22Rv1 (cell line): ENCODE measurements around the gene IL1B.

Source experiments
- H3K27ac ChIP-seq: fragments of 450-650 bp; 2 replicates; pipeline ENCODE4 v1.5.1; 2017
- ZFX ChIP-seq: fragments of 450-650 bp; IDR thresholded peaks from 2 replicates; pipeline ENCODE4 v1.6.1; 2017; ENCODE audit warnings: antibody characterized with exemption, borderline replicate concordance
- TF ChIP-seq, protein P1 (sequence below): fragments of 450-650 bp; IDR thresholded peaks from 2 replicates; pipeline ENCODE4 v1.5.1; 2017; ENCODE audit warnings: mild to moderate bottlenecking

The IL1B gene

DNA sequence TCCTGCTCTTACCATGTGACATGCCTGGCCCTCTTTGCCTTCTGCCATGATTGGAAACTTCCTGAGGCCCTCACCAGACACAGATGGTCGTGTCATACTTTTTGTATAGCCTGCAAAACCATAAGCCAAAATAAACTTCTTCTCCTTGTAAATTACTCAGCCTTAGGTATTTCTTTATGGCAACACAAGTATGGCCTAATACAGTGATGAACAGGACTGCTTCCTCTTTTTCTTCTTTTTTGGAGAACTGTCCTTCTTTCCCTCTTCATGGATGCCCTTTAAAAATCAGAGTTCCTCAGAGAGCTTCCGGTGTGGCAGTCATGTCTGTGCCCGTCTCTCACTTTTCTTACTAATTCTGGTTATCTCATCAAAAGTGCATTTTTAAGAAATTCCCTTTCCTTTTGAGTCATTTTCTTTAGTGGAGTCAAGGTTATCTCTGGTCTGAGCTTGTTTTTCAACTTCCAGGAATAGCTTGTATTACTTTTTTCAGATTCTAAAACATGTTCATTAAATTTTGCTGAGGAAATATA, 43.1 kb downstream of the IL1B start:
- TF ChIP-seq, protein P1, sequence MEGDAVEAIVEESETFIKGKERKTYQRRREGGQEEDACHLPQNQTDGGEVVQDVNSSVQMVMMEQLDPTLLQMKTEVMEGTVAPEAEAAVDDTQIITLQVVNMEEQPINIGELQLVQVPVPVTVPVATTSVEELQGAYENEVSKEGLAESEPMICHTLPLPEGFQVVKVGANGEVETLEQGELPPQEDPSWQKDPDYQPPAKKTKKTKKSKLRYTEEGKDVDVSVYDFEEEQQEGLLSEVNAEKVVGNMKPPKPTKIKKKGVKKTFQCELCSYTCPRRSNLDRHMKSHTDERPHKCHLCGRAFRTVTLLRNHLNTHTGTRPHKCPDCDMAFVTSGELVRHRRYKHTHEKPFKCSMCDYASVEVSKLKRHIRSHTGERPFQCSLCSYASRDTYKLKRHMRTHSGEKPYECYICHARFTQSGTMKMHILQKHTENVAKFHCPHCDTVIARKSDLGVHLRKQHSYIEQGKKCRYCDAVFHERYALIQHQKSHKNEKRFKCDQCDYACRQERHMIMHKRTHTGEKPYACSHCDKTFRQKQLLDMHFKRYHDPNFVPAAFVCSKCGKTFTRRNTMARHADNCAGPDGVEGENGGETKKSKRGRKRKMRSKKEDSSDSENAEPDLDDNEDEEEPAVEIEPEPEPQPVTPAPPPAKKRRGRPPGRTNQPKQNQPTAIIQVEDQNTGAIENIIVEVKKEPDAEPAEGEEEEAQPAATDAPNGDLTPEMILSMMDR: no peak
- TF ChIP-seq ZFX: no peak
- H3K27ac ChIP-seq: no peak overlapping the region

DNA sequence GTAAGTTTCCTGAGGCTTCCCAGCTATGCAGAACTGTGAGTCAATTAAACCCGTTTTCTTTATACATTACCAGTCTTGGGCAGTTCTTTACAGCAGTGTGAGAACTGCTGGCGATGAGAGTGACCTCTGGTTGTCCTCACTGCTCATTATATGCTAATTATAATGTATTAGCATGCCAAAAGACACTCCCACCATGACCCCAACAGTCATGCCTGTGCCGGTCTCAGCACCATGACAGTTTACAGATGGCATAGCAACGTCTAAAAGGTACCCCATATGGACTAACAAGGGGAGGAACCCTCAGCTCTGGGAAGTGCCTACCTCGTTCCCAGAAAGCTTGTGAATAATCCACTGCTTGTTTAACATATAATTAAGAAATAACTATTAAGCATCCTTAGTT, 44.2 kb downstream of the IL1B start:
- H3K27ac ChIP-seq: no peak overlapping the region
- TF ChIP-seq, protein P1: no peak
- TF ChIP-seq ZFX: no peak

- no peak for TF ChIP-seq ZFX
- TF ChIP-seq, protein P1: no peak
- no peak overlapping the region for H3K27ac ChIP-seq
Observed at GRCh38 chr2:112791693-112792230, 44.8 kb downstream of the IL1B start.

GRCh38 chr2:112791019-112791418, 45.6 kb downstream of the IL1B start:
- TF ChIP-seq, protein P1: no peak
- TF ChIP-seq ZFX: no peak
- no peak overlapping the region for H3K27ac ChIP-seq

GRCh38 chr2:112790305-112790704, 46.3 kb downstream of the IL1B start:
- TF ChIP-seq ZFX: no peak
- TF ChIP-seq, protein P1: no peak
- no peak overlapping the region for H3K27ac ChIP-seq

GRCh38 chr2:112789186-112789585, 47.4 kb downstream of the IL1B start:
- TF ChIP-seq, protein P1: no peak
- no peak for TF ChIP-seq ZFX
- H3K27ac ChIP-seq: no peak overlapping the region

DNA sequence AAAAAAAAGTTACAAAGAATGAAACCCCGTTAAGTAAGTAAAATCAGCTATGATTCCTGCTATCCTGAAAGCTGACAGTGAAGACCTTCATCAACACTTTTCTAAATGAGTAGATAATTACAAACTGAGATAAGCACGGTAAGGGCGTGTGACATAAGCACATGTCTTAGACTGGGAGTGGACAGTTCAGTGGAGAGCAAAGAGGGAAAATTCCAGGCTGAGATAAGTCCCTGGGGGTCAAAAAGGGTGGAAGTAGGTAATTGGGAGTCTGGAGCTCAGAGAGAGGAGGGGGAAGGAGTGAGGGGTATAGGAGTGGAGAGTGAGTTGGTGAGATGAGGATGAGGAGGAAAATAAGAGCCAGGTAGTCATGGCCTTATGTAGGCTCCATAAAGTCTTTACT, 47.9 kb downstream of the IL1B start:
- TF ChIP-seq, protein P1: no peak

More for the DNA sequence above, 47.9 kb downstream of the IL1B start:
- H3K27ac ChIP-seq: no peak overlapping the region
